GM18502 (cell line): ENCODE data around the gene CTAGE4.
"Not testable (repeated sequence)": the region's sequence is repeated elsewhere in the genome, so short reads cannot be mapped to it uniquely, and the experiment has no call there.

ENCODE experiments used
- ATAC-seq: cut with Tn5 transposase; IDR thresholded peaks from one replicate; pipeline ENCODE4 v1.9.1; 2021; ENCODE audit warnings: mild to moderate bottlenecking; ENCODE audit not compliant: unreplicated experiment, poor library complexity

CTAGE4 gene

DNA sequence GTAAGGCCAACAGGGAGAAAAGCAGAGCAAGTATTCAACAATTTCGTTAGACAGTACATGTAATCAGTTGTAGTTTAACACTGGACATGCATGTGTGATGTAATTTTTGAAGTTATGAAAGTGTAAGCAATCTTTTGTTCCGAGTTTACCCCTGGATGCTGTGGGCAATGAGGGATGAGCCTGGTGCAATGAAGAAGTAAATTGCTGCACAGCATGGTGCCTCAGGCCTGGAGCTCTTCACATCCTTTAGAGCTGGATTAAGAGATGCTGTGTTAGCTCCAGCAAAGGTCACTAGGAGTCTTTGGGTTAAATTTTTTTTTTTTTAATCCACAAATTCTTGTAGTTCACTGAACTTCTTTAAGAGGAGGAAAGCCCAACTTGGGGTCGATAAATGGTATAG lies 19.8 kb downstream of the CTAGE4 start:
- ATAC-seq, result not testable (repeated sequence)

DNA sequence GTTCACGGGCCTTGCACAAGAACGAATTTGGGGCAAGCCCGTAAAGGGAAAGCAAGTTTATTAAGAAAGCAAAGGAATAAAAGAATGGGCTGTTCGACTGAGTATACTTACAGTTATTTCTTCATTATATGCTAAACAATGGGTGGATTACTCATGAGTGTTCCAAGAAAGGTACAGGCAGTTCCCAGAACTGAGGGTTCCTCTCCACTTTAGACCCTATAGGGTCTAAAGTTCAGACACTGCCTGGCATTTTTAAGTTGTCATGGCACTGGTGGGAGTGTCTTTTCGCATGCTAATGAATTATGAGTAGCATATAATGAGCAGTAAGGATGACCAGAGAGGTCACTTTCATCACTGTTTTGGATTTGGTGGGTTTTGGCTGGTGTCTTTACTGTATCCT lies 22.0 kb downstream of the CTAGE4 start:
- not testable (repeated sequence) for ATAC-seq

DNA sequence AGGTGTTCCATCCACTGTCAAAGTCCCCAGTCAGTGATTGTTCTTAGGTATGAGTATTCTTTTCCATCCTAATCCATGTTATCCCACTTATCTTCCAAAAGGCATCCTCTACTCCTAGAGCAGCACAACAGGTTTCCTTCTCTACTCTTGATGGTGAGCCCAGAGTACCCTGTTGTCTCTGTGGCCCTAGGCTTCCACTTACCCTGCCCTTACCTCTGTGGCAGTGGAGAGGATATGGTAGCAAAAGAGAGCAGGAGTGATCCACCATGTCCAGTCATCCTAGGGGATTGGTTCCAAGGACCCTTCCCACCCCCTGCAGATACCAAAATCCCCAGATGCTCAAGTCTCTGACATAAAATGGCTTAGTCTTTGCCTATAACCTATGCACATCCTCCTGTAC lies 33.9 kb downstream of the CTAGE4 start:
- ATAC-seq, result not testable (repeated sequence)

DNA sequence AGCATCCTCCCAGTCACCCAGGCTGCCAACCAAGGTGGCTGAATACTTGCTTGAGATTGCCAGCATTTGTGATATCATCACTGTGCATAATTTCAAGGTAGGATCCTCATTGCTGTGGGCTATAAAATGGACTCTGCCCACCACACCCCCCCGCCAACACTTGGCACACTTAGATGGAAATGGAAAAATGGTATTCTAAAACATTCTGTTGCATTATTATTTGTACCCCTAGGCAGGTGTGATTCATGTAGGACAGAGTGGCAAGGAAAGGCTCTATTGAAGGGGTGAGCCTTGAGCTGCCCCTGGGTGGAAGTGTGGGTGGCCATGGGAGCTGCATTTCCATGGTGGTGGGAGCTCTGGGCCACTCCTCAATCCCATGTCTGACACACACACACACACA lies 35.3 kb downstream of the CTAGE4 start:
- not testable (repeated sequence) for ATAC-seq

DNA sequence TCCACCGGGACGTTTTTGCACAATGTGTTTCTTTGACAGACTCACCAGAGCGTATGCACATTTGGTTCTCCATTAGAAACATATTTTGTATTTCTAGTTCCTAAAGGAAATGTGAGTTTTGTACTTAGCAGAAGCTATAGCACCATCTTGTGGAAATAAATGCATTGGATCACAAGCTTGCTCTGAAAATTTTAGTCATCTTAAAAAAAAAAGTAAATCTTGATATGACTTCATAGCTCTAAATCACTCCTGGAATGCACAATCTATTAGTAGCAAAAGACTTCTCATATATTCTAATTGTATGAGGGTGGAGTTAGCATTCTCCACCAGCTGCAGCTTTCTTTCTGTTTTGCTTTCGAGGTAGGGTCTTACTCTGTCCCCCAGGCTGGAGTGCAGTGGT lies 35.9 kb downstream of the CTAGE4 start:
- ATAC-seq, result peak; percentile 64

DNA sequence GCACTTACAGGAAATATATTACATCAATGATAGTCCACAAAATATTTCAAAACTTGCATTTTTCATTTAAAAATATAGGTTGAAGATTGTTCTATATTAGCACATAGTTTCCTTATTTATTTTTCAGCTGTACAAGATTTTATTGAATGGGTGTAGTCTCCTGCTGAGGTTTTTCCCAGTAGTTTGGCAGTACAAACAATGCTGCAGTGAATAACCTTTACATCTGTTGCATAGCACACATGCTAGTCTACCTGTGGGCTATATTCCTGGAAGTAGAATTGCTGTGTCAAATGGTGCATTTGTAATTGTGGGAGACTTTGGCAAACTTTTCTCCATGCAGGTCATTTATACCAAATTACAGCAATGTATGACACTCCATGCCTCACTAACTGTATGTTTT lies 37.3 kb downstream of the CTAGE4 start:
- not testable (repeated sequence) for ATAC-seq

DNA sequence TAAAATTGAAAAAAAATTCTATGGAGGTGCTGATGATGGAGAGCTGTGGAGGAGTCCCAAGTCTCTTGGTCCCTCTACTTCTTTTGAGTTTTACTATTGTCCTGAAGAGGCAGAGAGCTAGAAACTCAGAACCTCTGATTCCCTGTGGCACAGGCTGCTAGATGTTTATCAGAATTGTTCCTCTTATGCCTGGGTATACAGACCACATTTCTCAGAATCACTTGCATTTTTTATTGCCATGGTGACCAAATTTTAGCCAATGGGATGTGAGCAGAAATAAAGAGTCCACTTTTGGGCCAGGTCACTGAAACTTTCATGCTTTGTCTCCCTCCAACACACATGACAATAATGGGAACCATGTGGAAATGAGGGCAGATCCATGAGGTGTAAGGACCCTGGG lies 40.4 kb downstream of the CTAGE4 start:
- not testable (repeated sequence) for ATAC-seq

DNA sequence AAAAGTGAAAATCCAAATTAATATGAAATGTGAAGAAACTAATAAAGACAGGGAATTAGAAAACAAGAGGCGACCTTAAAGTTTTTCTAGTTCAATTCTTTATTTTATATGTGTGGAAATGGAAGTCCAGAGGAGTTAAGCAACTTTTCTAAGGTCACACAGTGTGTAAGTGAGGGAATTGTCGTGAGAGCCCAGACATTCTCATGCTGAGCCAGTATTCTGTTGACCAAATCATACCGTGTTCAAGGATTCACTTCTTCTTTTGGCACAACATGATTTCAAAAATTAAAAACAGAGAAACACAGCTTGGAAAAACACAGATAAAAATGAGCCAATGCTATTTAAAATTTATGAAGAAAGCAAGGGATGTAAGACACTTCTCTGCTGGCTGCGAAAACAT lies 43.6 kb downstream of the CTAGE4 start:
- ATAC-seq, result not testable (repeated sequence)

DNA sequence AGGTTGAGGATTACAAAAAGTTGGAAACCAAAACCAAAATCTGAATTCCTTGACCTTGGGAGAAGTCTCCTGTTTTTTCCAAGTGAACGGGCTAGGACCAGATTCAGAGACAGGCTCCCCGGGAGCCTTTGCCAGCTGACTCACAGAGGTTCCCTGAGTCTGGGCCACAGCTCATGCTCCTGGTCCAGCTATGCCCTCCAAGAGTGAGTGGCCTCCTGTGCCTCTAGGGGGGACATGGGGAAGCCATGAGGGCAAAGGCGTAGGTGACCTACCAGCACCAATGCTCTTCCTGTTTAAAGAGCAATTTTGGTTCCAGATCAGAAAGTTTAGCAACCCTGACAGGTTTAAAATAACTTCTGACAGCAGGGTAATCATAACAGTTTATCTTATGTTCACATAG lies 45.5 kb downstream of the CTAGE4 start:
- not testable (repeated sequence) for ATAC-seq

DNA sequence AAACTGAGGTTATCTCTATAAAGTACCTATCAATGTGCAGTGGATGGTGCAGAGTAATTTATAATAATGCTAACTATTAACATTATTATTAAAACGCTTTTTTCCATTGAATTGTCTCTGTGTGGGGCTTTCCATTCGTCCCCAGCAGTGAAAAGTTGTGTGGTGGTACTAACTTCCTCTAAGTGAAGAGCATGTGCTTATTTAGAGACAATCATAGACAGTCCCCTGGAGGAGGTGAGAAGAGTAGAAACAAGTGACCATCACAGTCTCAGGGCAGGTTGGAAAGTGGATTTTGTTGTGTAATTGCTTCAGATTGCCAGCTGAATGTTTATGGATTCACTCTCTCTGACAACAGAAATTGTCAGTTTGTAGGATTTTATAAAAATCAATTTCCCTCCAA lies 47.8 kb downstream of the CTAGE4 start:
- ATAC-seq, result not testable (repeated sequence)

DNA sequence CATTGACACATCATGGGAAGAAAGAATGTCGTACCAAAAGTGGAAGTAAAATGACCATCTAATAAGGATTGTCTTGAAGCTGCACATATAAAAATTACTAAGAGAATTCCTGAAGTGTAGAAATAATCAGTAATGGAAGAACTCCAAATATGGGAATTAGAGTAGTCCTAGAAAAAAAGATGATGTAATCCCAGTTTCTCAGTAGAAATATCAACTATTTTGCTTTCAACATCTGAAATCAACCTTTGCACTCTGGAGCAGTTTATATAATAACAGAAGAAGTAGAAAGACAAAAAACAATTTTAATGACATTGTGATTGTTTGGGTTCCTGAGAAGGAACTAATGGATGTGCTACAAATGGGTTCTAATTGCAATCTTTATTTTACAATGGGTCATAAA lies 49.8 kb downstream of the CTAGE4 start:
- ATAC-seq, result not testable (repeated sequence)
